Adrenal gland (tissue), 5 donors: ENCODE data around the gene LSM11.

Experiments used
- POLR2A ChIP-seq, 2 donors: fragments of 450-650 bp; IDR thresholded peaks; one replicate each; pipeline ENCODE4 v1.6.1; 2017; ENCODE audit warnings: antibody characterized with exemption in 2 of 2, mild to moderate bottlenecking in 2 of 2, moderate library complexity in 1 of 2
- TF ChIP-seq, protein P1 (sequence below), 6 experiments: fragments of 450-650 bp in 4 of 6; fragments of 200-600 bp in 2 of 6; sonication (generic) in 1 of 6; IDR thresholded peaks; 1 replicate in 5 of 6; 2 replicates in 1 of 6; pipeline versions ENCODE4 v1.5.1 to v1.8.0; 2016 to 2021; ENCODE audit warnings: antibody characterized with exemption in 6 of 6, mild to moderate bottlenecking in 2 of 6, moderate library complexity in 1 of 6
- donor health status: DM: no; HTN: no; CAD: no.

DNA sequence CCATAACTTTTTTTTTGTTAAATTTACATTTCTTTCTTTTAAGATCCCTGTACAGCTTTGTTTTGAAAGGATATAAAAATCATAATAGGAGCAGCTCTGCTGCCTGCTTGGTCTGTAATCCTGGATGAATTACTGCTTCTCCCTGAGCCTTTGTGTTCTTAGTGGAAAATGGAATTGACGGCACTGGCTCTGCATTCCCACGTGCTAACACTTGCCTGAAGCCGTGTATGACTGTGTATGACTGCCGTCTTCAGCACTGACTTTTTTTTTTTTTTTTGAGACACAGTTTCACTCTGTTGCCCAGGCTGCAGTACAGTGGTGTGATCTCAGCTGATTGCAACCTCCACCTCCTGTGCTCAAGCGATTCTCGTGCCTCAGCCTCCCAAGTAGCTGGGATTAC is 7.5 kb upstream of the LSM11 start:
- TF ChIP-seq, protein P1, sequence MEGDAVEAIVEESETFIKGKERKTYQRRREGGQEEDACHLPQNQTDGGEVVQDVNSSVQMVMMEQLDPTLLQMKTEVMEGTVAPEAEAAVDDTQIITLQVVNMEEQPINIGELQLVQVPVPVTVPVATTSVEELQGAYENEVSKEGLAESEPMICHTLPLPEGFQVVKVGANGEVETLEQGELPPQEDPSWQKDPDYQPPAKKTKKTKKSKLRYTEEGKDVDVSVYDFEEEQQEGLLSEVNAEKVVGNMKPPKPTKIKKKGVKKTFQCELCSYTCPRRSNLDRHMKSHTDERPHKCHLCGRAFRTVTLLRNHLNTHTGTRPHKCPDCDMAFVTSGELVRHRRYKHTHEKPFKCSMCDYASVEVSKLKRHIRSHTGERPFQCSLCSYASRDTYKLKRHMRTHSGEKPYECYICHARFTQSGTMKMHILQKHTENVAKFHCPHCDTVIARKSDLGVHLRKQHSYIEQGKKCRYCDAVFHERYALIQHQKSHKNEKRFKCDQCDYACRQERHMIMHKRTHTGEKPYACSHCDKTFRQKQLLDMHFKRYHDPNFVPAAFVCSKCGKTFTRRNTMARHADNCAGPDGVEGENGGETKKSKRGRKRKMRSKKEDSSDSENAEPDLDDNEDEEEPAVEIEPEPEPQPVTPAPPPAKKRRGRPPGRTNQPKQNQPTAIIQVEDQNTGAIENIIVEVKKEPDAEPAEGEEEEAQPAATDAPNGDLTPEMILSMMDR (IDR thresholded peaks at IDR 0.05) = no peak
- TF ChIP-seq POLR2A (IDR thresholded peaks at IDR 0.05) = no peak
